KMS-11 (cell line): ENCODE results near the gene ATXN7L1.

Source experiments
- H2AFZ ChIP-seq: fragments of 200-600 bp; sonication (generic); 2 replicates; pipeline ENCODE4 v1.6.1; 2016; ENCODE audit warnings: antibody characterized with exemption, mixed run types, low read depth
- H3K27ac ChIP-seq: fragments of 200-600 bp; sonication (generic); 2 replicates; pipeline ENCODE4 v1.6.1; 2016; ENCODE audit warnings: mild to moderate bottlenecking, mixed run types
- H3K27me3 ChIP-seq: fragments of 200-600 bp; sonication (generic); 2 replicates; pipeline ENCODE4 v1.6.1; 2017; ENCODE audit warnings: mild to moderate bottlenecking, low read depth, mixed run types, moderate library complexity; ENCODE audit not compliant: insufficient read depth
- H3K36me3 ChIP-seq: fragments of 200-600 bp; sonication (generic); 2 replicates; pipeline ENCODE4 v1.6.1; 2017; ENCODE audit warnings: mild to moderate bottlenecking, mixed run types; ENCODE audit not compliant: insufficient read depth
- H3K4me1 ChIP-seq: fragments of 200-600 bp; sonication (generic); 2 replicates; pipeline ENCODE4 v1.6.1; 2016; ENCODE audit warnings: mild to moderate bottlenecking, low read depth, mixed run types; ENCODE audit not compliant: poor library complexity, severe bottlenecking
- H3K4me2 ChIP-seq: fragments of 200-600 bp; sonication (generic); 2 replicates; pipeline ENCODE4 v1.7.0; 2016; ENCODE audit warnings: mild to moderate bottlenecking, mixed run types
- H3K4me3 ChIP-seq: fragments of 200-600 bp; sonication (generic); IDR thresholded peaks from 2 replicates; pipeline ENCODE4 v1.6.1; 2017; ENCODE audit warnings: low read depth, low read length, mixed read lengths; ENCODE audit not compliant: insufficient read depth
- H3K79me2 ChIP-seq: fragments of 200-600 bp; sonication (generic); 2 replicates; pipeline ENCODE4 v1.6.1; 2016; ENCODE audit warnings: low read depth, mixed run types; ENCODE audit not compliant: insufficient read depth
- H3K9ac ChIP-seq: fragments of 200-600 bp; sonication (generic); 2 replicates; pipeline ENCODE4 v1.6.1; 2016; ENCODE audit warnings: mild to moderate bottlenecking, mixed run types
- H4K20me1 ChIP-seq: fragments of 200-600 bp; sonication (generic); 2 replicates; pipeline ENCODE4 v1.6.1; 2016; ENCODE audit warnings: mild to moderate bottlenecking, mixed run types; ENCODE audit not compliant: insufficient read depth
- CTCF ChIP-seq: fragments of 200-600 bp; sonication (generic); conservative IDR thresholded peaks from 2 replicates; pipeline ENCODE4 v1.6.1; 2017; ENCODE audit warnings: low read depth, mild to moderate bottlenecking, antibody characterized with exemption, low read length, moderate library complexity, mixed read lengths

The ATXN7L1 gene

GRCh38 chr7:105829681-105830322 is 46.6 kb downstream of the ATXN7L1 start:
- TF ChIP-seq CTCF: no peak
- H3K4me2 ChIP-seq: no peak overlapping the region
- no peak overlapping the region for H2AFZ ChIP-seq
- no peaks in the 10 kb centered on the region for H3K27me3 ChIP-seq
- H3K4me1 ChIP-seq: no peaks in the 10 kb centered on the region
- H3K79me2 ChIP-seq: no peaks in the 10 kb centered on the region
- H3K9ac ChIP-seq: no peak overlapping the region
- no peaks in the 10 kb centered on the region for H3K36me3 ChIP-seq
- H3K27ac ChIP-seq: no peak overlapping the region
- no peak overlapping the region for H3K4me3 ChIP-seq
- H4K20me1 ChIP-seq: no peaks in the 10 kb centered on the region

- Histone ChIP-seq H3K79me2 (no peaks in the 10 kb centered on the region), H2AFZ (no peak overlapping the region), H3K4me1 (no peaks in the 10 kb centered on the region), H3K4me2 (no peak overlapping the region), H3K27me3 (no peaks in the 10 kb centered on the region), H3K4me3 (no peak overlapping the region), H3K27ac (no peak overlapping the region), H3K9ac (no peak overlapping the region), H3K36me3 (no peaks in the 10 kb centered on the region), H4K20me1 (no peaks in the 10 kb centered on the region)
- no peak for TF ChIP-seq CTCF
Observed at GRCh38 chr7:105828141-105828540, 48.3 kb downstream of the ATXN7L1 start.

DNA sequence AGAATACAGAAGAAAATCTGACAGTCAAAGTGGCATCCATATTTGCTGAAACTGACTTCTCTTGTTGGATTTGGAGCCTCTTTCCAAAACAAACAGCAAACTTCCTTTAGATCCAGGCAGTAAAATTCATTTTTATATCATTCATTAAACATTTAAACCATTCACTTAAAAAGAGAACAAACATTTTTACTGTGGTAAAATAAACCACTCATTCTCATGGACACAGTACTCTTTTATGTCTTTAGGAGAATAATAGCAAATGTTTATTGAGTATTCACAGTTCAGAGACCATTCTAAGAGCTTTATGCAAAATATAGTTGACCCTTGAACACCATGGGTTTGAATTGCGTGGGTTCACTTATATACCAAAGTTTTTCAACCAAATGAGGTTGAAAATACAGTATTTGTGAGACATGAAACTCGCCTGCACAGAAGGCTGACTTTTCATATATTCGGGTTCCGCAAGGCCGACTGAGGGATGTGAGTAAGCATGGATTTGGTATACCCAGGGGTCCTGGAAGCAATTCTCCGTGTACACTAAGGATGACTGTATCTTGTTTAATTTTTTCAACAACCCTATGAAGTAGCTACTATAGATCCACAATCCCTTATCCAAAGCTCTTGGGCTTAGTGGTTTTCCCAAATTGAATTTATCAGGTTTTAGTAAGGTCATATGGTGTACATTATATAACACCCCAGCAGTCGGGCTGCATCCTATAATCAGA is 49.1 kb downstream of the ATXN7L1 start:
- Histone ChIP-seq H3K9ac (no peak overlapping the region), H2AFZ (no peak overlapping the region), H3K27ac (no peak overlapping the region), H3K4me3 (no peak overlapping the region), H3K4me1 (no peaks in the 10 kb centered on the region), H3K36me3 (no peaks in the 10 kb centered on the region), H3K79me2 (no peaks in the 10 kb centered on the region), H3K27me3 (no peaks in the 10 kb centered on the region), H4K20me1 (no peaks in the 10 kb centered on the region), H3K4me2 (no peak overlapping the region)
- TF ChIP-seq CTCF: no peak

GRCh38 chr7:105826143-105826542 is 50.3 kb downstream of the ATXN7L1 start:
- H2AFZ ChIP-seq: no peak overlapping the region
- no peak overlapping the region for H3K4me3 ChIP-seq
- TF ChIP-seq CTCF: no peak
- no peaks in the 10 kb centered on the region for H3K27me3 ChIP-seq
- no peak overlapping the region for H3K9ac ChIP-seq
- H3K79me2 ChIP-seq: no peaks in the 10 kb centered on the region
- no peaks in the 10 kb centered on the region for H4K20me1 ChIP-seq
- H3K27ac ChIP-seq: no peak overlapping the region
- no peaks in the 10 kb centered on the region for H3K36me3 ChIP-seq
- peaks cover 10% of the 10 kb centered on the region for H3K4me1 ChIP-seq
- no peak overlapping the region for H3K4me2 ChIP-seq
